ENCODE measurements around the gene USP32. TPM values are rescaled to one million over a fixed set of nuclear protein-coding genes. Genes with fewer than 3 reads are reported as not detected.

Gene USP32
- total RNA-seq, 2 donors from 2014 or later: 54.1 to 74.3 TPM

GRCh38 chr17:60326702-60327101 is 65.2 kb downstream of the USP32 start:
- H3K27ac ChIP-seq (ENCODE audit: low read depth, low read length): no peak overlapping the region
- peaks cover 8% of the 10 kb centered on the region for H3K36me3 ChIP-seq (ENCODE audit: control insufficient read depth, insufficient read depth, low read length)
- H3K9ac ChIP-seq (ENCODE audit: extremely low read depth, low read length, poor library complexity, severe bottlenecking): no peak overlapping the region
- Mint-ChIP-seq H3K27ac (no peak overlapping the region), H3K4me1 (peaks cover 9% of the 10 kb centered on the region), H3K36me3 (ENCODE audit: low read depth) (peaks cover 5% of the 10 kb centered on the region), H3K9me3 (no peaks in the 10 kb centered on the region), H3K27me3 (ENCODE audit: insufficient read depth) (no peaks in the 10 kb centered on the region), H3K4me3 (no peak overlapping the region)
- H3K27me3 ChIP-seq (ENCODE audit: control insufficient read depth, insufficient read depth, low read length, poor library complexity, severe bottlenecking): no peaks in the 10 kb centered on the region
- peaks cover 7% of the 10 kb centered on the region for H3K9me3 ChIP-seq (ENCODE audit: control insufficient read depth, low read length)
- 89 to 100% methylated on average over 2 of the region's 2 CpGs for WGBS, 2 experiments (ENCODE audit: insufficient coverage in 1 of 2, insufficient read length in 1 of 2)
- no peak overlapping the region for H3K4me3 ChIP-seq (ENCODE audit: low read length)
- H3K4me1 ChIP-seq (ENCODE audit: control insufficient read depth, insufficient read depth, low read length): no peaks in the 10 kb centered on the region
- TF ChIP-seq, protein P1, sequence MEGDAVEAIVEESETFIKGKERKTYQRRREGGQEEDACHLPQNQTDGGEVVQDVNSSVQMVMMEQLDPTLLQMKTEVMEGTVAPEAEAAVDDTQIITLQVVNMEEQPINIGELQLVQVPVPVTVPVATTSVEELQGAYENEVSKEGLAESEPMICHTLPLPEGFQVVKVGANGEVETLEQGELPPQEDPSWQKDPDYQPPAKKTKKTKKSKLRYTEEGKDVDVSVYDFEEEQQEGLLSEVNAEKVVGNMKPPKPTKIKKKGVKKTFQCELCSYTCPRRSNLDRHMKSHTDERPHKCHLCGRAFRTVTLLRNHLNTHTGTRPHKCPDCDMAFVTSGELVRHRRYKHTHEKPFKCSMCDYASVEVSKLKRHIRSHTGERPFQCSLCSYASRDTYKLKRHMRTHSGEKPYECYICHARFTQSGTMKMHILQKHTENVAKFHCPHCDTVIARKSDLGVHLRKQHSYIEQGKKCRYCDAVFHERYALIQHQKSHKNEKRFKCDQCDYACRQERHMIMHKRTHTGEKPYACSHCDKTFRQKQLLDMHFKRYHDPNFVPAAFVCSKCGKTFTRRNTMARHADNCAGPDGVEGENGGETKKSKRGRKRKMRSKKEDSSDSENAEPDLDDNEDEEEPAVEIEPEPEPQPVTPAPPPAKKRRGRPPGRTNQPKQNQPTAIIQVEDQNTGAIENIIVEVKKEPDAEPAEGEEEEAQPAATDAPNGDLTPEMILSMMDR (conservative IDR thresholded peaks at IDR 0.05): no peak
- DNase-seq: no peak

DNA sequence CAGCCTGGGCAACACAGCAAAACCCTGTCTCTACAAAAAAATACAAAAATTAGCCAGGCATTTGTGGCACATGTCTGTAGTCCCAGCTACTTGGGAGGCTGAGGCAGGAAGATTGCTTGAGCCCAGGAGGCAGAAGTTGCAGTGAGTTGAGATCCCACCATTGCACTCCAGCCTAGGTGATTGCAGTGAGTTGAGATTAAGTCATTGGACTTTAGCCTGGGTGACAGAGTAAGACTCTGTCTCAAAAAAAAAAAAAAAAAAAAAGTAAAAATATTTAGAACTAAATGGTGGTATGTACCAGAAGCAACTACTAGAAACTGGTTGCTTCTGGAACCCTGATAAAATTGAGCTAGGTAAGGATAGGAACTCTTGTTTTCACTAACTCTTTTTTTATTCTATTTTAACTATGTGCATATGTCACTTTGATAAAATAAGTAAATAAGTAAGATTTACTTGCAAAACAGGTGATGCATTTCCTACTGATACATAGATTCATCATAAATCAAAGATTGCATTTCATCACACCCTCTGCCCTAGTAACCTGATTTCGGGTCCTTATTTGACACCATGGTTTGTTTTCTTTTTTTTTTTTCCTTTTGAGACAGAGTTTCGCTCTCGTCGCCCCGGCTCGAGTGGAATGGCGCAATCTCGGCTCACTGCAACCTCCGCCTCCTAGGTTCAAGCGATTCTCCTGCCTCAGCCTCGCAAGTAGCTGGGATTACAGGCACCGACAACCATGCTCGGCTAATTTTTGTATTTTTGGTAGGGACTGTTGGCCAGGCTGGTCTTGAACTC is 66.0 kb downstream of the USP32 start:
- Mint-ChIP-seq H3K4me1 (peaks cover 16% of the 10 kb centered on the region), H3K4me3 (no peak overlapping the region), H3K27ac (no peak overlapping the region), H3K27me3 (ENCODE audit: insufficient read depth) (no peaks in the 10 kb centered on the region), H3K9me3 (no peaks in the 10 kb centered on the region), H3K36me3 (ENCODE audit: low read depth) (peaks cover 3% of the 10 kb centered on the region)
- Histone ChIP-seq H3K27me3 (ENCODE audit: control insufficient read depth, insufficient read depth, low read length, poor library complexity, severe bottlenecking) (no peaks in the 10 kb centered on the region), H3K36me3 (ENCODE audit: control insufficient read depth, insufficient read depth, low read length) (peaks cover 8% of the 10 kb centered on the region), H3K9ac (ENCODE audit: extremely low read depth, low read length, poor library complexity, severe bottlenecking) (no peak overlapping the region), H3K4me3 (ENCODE audit: low read length) (no peak overlapping the region), H3K9me3 (ENCODE audit: control insufficient read depth, low read length) (peaks cover 7% of the 10 kb centered on the region), H3K4me1 (ENCODE audit: control insufficient read depth, insufficient read depth, low read length) (no peaks in the 10 kb centered on the region), H3K27ac (ENCODE audit: low read depth, low read length) (no peak overlapping the region)
- TF ChIP-seq, protein P1 (conservative IDR thresholded peaks at IDR 0.05): no peak
- WGBS, 2 experiments (ENCODE audit: insufficient coverage in 1 of 2, insufficient read length in 1 of 2): 91 to 95% methylated on average over 9 to 13 of the region's 13 CpGs
- no peak for DNase-seq

- Mint-ChIP-seq H3K4me3 (no peak overlapping the region), H3K27ac (peak overlapping the region; percentile 26), H3K4me1 (peaks cover 22% of the 10 kb centered on the region), H3K27me3 (ENCODE audit: insufficient read depth) (no peaks in the 10 kb centered on the region), H3K9me3 (no peaks in the 10 kb centered on the region), H3K36me3 (ENCODE audit: low read depth) (no peaks in the 10 kb centered on the region)
- Histone ChIP-seq H3K36me3 (ENCODE audit: control insufficient read depth, insufficient read depth, low read length) (peaks cover 7% of the 10 kb centered on the region), H3K27ac (ENCODE audit: low read depth, low read length) (no peak overlapping the region), H3K9me3 (ENCODE audit: control insufficient read depth, low read length) (peaks cover 7% of the 10 kb centered on the region), H3K4me3 (ENCODE audit: low read length) (no peak overlapping the region), H3K27me3 (ENCODE audit: control insufficient read depth, insufficient read depth, low read length, poor library complexity, severe bottlenecking) (no peaks in the 10 kb centered on the region), H3K9ac (ENCODE audit: extremely low read depth, low read length, poor library complexity, severe bottlenecking) (no peak overlapping the region), H3K4me1 (ENCODE audit: control insufficient read depth, insufficient read depth, low read length) (no peaks in the 10 kb centered on the region)
- 91 to 100% methylated on average over 1 of the region's 1 CpG for WGBS, 2 experiments (ENCODE audit: insufficient coverage in 1 of 2, insufficient read length in 1 of 2)
- DNase-seq: no peak
- TF ChIP-seq, protein P1 (conservative IDR thresholded peaks at IDR 0.05): no peak
Observed at GRCh38 chr17:60323754-60324153, 68.2 kb downstream of the USP32 start.

Data from endodermal cell (in vitro differentiated cells).